ENCODE results near the gene ZSCAN2.

DNA sequence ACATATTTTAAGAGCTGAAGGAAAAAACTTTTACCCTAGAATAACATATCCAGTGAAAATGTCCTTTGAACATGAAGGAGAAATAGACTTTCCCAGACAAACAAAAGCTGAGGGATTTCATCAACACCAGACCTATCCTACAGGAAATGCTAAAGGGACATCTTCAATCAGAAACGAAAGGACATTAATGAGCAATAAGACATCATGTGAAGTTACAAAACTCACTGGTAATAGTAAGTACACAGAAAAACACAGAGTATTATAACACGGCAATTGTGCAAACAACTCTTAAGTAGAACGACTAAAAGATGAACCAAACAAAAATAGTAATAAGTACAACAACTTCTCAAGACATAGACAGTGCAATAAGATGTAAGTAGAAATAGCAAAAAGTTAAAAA, 3.5 kb upstream of the ZSCAN2 start:
- TF ChIP-seq, protein P1, sequence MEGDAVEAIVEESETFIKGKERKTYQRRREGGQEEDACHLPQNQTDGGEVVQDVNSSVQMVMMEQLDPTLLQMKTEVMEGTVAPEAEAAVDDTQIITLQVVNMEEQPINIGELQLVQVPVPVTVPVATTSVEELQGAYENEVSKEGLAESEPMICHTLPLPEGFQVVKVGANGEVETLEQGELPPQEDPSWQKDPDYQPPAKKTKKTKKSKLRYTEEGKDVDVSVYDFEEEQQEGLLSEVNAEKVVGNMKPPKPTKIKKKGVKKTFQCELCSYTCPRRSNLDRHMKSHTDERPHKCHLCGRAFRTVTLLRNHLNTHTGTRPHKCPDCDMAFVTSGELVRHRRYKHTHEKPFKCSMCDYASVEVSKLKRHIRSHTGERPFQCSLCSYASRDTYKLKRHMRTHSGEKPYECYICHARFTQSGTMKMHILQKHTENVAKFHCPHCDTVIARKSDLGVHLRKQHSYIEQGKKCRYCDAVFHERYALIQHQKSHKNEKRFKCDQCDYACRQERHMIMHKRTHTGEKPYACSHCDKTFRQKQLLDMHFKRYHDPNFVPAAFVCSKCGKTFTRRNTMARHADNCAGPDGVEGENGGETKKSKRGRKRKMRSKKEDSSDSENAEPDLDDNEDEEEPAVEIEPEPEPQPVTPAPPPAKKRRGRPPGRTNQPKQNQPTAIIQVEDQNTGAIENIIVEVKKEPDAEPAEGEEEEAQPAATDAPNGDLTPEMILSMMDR (IDR thresholded peaks at IDR 0.05 in 4 of 5, conservative IDR thresholded peaks at IDR 0.05 in 1 of 5) = no peak
- TF ChIP-seq POLR2A (IDR thresholded peaks at IDR 0.05) = no peak
